ENCODE results near the gene FOXO6. TPM values are rescaled to one million over a fixed set of nuclear protein-coding genes. Genes with fewer than 3 reads are reported as not detected.

FOXO6 gene
- total RNA-seq, 1 donor from 2014 or later, result not detected

DNA sequence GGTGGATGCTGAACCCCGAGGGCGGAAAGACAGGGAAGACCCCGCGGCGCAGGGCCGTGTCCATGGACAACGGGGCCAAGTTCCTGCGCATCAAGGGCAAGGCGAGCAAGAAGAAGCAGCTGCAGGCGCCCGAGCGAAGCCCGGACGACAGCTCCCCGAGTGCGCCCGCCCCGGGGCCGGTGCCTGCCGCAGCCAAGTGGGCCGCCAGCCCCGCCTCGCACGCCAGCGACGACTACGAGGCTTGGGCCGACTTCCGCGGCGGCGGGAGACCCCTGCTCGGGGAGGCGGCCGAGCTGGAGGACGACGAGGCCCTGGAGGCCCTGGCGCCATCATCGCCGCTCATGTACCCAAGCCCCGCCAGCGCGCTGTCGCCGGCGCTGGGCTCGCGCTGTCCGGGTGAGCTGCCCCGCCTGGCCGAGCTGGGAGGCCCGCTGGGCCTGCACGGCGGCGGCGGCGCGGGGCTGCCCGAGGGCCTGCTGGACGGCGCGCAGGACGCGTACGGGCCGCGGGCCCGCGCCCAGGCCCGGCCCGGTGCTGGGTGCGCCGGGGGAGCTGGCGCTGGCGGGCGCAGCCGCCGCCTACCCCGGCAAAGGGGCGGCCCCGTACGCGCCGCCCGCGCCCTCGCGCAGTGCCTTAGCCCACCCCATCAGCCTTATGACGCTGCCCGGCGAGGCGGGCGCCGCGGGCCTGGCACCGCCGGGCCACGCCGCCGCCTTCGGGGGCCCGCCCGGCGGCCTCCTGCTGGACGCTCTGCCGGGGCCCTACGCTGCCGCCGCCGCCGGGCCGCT lies 20.7 kb downstream of the FOXO6 start:
- intact Hi-C loops (cut with micrococcal nuclease), result no loop called here

DNA sequence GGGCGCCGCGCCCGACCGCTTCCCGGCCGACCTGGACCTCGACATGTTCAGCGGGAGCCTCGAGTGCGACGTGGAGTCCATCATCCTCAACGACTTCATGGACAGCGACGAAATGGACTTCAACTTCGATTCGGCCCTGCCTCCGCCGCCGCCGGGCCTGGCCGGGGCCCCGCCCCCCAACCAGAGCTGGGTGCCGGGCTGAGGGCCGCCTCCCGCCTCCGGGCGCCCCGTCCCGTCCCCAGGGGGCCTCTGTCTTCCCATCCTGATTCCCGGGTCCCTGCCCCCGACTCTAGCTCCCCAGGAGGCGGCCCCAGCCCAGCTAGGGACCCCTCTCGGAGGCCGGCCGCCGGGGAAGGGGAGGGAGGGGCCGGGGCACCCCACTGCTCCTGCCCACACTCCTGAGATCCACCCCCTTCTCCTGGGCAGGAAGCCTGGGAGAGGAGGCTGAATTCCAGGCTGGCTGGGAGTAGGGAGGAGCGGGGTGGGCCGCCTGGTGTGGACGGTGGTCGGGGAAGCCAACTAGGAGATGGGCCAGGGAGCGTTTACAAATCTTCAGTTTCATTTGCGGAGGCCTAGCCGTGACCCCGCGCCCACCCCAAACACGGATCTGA lies 21.4 kb downstream of the FOXO6 start:
- intact Hi-C loops (cut with micrococcal nuclease), result no loop called here

DNA sequence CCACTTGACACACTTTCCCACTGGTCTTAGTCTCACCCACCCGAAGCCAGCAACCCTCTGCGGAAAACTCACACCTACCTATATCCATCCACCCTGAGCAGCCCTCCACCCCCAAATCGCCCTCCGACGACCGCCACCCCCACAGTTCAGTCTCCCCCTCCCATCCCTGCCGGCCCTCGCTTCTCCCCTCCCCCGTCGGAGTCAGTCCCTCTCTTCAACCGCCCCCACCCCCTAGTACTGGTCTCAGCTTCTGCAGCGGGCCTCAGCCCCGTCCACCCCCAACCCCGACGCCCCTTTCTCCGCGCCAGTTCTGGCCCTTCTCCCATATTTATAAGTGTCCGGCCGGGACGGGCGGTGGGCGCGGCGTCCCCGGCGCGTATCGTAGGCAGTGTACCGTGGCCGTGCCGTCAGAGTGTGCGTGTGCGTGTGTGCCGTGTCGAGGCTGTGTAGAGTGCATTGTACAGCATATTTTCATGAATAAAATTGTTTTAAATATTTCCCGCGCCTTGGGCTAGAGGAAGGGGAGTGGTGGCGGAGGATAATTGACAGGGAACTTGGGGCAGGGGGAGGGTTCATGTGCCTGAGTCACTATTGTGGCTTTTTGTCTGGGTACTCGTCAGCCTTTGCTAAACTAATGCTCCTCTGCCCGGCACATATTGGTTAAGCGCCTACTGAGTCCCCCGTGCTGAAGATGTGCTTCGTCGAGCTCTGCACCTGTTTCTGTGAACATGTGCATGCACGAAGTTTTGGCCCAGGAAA lies 22.0 kb downstream of the FOXO6 start:
- intact Hi-C loops (cut with micrococcal nuclease), result no loop called here

DNA sequence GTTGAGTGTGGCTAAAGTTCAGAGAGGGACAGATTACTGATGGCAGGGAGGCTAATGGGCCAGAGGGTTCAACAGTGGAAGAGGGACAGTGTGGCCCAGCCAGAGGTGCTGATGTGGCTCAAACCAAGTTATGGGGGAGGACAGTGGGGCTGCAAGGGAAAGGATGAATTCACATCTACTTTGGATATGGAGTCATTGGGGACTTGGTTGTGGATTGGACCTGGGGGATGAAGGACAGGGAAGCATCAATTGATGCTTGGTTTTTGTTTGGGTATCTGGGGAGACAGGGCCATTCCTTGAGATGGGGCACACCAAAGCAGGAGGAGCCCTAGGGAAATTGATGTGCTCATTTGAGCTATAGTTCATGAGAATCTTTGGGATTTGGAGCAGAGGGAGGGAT lies 23.3 kb downstream of the FOXO6 start:
- intact Hi-C loops (cut with micrococcal nuclease), result no loop called here

DNA sequence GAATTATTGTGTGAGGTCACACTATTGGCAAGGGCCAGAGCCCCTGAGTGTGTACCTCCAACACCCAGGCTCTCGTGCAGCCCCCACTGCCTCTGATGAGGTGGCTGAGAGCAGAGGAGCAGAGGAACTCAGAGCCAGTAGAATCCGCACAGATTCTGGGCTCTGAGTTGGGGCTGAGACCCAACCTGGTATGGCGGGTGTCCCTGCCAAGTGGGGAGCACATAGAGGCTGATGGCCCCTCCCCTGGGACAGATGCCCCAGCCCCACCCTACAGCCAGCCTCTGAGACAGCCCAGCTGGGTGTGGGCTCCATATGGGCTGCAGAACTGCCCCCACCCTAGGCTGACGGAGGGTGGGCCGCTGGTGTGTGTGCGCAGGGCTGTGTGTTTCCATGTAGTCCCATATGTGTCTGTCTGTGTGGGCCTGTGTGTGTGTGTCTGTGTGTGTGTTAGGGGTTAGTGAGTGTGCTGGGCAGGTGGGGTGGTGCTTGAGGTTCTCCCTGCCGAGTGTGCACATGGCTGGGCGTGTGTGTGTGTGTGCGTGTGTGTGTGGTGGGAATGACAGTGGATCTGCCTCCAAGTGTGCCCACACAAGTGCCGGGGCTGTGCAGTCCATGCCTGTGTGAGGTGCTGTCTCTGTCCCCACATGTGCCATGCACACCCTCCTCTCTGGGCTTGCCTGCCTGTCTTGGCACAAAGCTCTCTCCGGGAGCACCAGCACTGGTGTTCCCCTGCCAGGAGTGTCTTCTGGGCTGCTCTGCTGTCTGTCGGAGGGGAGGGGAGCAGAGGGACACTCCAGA lies 24.4 kb downstream of the FOXO6 start:
- intact Hi-C loops (cut with micrococcal nuclease), result no loop called here

DNA sequence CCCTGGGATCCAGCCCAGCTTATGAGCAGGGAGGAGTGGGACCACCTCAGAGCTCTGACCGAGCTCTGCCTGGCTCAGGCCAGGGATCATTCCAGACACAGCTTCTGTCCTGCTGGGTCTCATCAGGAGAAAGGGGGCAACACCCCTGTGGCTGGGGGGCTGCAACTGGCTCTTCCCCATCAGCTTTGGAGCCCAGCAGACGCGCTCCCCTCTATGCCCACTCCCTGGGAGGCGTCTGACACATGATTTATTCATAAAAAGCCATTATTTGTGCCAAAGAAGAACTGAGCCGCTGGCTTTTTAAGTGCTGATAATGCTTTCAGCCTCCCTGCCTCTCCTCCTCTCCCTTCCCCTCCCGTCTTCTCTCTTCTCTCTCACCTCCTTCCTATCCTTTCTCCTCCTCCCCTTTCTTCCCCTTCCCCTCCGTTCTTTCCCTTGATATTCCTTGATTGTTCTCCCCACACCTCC lies 25.0 kb downstream of the FOXO6 start:
- intact Hi-C loops (cut with micrococcal nuclease), result no loop called here

DNA sequence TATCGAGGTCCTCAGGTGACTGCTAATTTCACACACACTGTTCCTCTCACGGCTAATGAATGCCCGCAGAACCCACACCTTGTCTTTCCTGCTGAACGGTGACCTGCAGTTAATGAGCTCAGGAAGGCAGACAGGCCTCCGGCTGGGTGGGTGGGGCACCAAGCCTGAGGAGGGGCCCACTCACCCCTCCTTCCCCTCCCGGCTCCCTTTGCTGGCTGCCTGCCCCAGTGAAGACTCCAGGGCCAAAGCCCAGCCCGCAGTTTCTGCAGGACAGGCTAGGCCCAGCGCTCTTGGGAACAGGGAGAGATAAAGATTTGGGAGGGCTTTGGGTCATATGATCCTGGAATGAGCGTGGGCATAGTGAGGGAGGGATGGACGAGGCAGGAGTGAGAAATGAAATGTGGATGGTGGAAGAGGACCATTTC lies 26.4 kb downstream of the FOXO6 start:
- intact Hi-C loops (cut with micrococcal nuclease), result no loop called here

DNA sequence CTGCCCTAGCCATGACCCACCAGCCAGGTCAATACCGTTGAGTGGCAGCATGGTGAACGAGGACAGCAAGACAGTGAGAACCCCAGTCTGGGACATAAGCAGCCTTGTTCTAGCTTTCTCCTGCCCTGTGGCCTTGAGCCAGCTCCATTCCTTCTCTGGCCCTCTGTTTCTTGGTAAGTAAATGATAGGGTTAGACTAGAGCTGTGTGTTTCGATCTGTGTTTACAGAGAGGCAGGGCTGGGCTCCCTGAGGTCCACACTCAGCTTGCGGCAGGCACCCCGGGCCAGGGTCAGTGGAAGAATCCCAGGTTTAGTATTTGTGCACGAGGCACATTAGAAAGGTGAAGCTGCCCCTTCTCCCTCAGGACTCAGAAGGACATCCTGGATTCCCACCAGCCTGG lies 27.3 kb downstream of the FOXO6 start:
- intact Hi-C loops (cut with micrococcal nuclease), result no loop called here

DNA sequence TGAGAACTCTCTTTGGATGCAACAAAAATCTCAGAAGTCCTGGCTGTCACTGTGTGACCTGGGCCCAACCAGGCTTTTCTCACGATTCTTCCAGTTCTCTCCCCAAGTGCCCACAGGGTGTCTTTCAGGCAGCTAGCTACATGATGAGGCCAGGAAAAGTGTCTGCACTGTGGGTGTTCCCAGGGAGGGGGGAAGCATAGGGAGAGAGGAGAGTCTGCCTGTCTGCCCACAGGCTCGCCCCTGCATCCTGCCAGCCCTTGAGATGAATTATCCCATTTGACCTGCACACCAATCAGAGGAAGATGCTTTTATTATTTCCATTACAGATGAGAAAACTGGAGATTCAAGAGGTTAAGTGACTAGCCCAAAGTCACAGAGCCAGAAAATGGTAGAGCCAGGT lies 27.8 kb downstream of the FOXO6 start:
- intact Hi-C loops (cut with micrococcal nuclease), result no loop called here

DNA sequence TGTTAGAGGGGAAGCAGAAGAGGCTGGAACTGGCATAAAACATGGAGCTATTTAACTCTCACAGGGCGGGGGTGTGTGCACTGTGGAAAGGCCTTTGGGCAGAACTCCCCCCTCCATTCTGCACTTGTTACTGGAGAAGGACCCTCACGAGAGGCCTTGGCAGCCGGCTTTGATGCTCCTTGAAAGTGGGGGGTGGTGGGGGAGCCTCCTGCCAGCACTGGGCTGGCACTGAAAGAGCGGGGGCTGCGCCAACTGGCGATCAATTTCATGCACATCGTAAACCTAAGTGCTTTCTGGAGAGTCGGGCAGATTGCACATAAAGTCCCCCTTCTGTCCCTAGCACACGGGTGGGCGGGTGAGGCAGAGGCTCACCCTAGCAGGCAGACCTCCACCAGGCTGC lies 28.9 kb downstream of the FOXO6 start:
- intact Hi-C loops (cut with micrococcal nuclease), result no loop called here

DNA sequence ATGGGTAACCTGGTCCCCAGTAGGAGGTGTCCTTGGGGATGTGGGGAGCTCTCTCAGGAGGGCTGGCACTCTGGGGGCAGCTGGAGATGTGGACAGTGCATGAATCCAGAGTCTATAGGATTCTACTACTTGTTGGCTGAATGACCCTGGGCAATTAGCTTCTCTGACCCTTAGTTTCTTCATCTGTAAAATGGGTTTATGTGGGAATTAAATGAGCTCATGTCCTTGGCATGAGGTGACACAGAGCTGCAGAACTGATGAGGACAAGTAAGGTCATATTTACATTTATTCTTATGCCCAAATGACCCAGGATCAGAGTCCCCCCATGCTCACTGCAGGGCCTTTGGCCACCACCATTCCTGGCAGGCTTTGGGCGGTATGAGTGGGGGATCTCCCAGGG lies 29.3 kb downstream of the FOXO6 start:
- intact Hi-C loops (cut with micrococcal nuclease), result no loop called here

DNA sequence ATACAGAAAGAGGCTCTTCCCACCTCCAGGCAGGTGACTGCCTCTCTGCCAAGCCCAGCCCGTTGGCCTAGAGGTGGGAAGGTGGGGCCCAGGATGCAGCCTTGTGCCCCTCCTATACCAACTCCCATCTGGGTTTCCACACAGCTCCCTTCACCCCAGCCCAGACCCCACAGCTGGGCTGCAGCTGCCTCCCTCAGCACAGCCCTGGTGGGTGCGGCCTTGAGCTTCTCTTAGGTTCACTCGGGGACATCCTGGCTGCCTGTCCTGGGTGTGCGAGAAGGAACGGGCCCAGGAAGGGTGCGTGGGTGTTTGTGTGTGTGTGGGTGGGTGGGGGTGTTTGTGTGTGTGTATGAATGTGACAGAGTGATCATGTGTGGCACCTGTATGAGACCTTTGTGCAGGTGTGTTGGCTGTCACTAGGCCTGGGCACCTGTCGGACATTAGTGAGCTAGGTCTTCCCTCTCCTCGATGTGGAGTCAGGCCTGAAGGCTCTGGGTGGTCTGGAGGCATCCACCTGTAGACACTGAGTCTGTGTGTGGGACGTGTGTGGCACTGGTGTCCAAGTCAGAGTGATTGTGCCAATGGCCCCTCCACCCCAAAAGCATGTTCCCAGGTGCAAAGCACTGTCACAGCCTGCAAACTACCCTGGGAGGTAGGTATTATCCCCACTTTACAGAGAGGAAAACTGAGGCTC lies 30.7 kb downstream of the FOXO6 start:
- intact Hi-C loops (cut with micrococcal nuclease), result no loop called here

DNA sequence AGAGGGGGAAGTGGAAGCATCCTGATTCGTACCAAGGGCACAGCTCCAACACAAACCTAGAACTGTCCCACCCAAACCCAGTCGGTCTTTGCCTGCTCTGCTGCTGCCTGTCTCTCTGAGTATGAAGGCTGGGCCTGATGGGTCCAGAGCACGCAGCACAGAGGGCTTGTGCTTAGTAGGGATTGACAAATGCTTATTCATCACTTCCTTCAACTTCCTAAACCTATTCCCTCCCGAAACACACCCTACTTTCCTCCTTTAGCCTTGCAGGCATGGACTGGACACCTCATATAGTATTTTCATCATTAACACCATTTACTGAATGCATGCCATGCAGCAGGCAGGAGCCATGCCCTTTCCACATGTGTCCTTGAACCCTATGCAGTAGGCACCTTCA lies 31.3 kb downstream of the FOXO6 start:
- intact Hi-C loops (cut with micrococcal nuclease), result no loop called here

DNA sequence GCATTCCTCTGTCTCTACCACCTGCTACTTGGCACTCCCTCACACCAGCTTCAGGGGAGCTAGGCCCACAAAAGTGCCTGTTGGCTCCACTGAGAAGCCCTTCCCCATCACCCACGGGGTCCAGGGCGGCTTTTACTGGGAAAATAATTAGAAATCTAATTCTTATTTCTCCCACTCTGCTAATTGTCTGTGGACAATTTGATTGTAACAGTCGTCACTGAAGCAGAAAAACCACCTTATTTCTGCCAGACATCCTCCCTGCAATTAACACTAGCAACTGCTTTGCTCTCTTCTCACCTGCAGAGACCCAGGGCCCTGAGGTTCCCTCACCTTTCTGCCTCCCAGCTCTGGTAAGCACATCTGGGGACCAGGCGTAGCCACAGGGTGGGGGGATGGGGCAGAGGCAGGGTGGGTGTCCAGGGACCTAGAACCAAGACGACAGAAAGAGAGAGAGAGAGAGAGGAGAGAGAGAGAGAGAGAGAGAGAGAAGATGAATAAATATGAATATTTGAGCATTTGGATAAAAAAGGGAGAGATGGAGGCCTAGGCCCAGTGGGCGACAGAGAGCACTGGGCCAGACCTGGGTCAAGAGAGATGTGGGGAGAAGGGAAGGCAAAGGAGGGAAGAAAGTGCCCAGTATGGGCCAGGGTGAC lies 32.6 kb downstream of the FOXO6 start:
- intact Hi-C loops (cut with micrococcal nuclease), result no loop called here

DNA sequence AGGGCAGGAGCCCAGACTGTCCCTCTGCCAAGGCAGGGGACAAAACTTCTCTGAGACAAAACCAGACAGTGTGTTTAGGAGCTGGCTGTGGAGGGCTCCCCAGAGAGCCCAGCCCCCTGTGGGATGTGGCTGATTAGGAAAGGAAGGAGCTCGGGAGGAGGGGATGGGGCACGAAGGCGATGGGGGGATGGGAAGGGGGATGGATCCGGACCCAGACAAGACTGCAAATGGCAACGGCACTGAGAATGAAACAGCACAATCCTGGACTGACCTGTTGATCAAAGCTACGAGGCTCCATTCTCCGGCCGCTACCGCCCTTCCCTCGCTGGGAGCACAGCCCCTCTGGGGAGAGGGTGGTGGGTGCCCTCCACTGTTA lies 33.1 kb downstream of the FOXO6 start:
- intact Hi-C loops (cut with micrococcal nuclease), result no loop called here

DNA sequence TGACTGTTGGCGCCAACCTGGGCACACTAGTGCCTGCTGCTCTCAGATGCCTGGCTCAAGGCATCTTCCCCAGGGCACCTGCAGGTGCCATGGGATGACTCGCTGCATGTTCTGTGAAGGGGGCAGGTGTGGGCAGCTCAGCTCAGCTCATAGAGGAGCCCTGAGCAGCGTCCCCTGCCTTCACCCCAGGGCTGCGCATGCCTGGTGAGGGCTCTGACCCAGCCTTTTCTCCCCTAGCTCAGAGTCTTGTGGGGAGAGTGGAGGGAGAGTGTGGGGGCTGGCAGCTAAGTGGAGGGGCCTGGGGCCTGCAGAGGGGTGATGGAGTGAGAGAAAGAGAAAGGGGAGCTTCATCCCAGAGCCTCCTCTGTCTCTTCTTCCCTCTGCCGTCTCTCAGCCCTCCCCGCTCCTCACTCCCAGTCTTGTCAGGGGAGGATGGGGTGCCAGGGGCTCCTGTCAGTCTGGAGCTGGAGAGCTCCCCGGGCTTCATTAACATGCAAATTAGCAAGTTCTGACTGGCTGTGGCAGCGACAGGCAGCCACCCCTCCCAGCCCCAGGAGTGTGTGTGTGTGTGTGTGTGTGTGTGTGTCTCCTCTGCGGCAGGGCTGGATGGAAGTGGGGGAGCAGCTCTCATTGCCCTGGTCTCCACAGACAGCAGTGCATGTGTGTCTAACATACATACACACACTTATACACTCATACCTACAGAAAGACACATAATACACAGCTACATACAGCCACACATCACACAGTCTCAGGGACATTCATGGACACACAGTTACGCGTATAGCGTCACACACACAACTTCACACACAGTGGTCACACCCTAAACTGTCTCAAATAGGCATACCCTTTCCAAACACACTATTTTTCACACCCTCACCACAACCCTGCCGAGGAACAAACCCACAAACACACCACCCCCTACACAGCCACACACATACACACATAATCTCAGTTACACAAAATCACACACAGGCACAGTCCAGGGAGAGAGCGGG lies 34.0 kb downstream of the FOXO6 start:
- intact Hi-C loops (cut with micrococcal nuclease), result no loop called here

DNA sequence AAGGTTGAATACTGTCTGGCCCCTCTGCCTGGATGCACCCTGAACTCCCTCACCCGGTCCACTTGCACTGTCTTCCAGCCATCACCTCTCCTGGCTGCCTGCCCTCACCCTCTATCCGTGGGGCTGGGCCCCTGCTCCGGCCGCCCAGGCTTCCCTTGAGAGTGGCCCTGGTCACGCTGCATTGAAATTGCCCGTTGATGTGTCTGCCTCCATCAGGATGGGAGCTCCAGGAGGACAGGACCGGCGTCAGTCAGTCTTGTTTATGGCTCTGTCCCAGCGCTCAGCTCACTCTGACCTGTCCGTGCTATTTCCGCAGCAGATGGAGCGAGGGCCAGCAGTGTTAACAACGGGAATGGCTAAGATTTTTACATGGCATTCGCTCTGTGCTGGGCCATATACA lies 34.9 kb downstream of the FOXO6 start:
- intact Hi-C loops (cut with micrococcal nuclease), result no loop called here

DNA sequence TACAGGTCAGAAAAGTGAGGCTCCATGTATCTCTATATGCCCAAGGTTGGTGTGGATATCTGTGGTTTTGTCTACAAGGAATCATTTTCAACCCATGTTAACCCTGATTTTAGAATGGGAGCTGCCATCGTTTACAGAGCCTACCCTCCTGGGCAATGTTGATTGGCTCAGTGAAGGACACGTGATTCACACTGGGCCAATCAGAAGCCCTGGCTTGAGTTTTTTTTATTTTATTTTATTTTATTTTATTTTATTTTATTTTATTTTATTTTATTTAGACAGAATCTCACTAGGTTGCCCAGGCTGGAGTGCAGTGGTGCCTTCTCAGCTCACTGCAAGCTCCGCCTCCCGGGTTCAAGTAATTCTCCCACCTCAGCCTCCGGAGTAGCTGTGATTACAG lies 35.8 kb downstream of the FOXO6 start:
- intact Hi-C loops (cut with micrococcal nuclease), result no loop called here

DNA sequence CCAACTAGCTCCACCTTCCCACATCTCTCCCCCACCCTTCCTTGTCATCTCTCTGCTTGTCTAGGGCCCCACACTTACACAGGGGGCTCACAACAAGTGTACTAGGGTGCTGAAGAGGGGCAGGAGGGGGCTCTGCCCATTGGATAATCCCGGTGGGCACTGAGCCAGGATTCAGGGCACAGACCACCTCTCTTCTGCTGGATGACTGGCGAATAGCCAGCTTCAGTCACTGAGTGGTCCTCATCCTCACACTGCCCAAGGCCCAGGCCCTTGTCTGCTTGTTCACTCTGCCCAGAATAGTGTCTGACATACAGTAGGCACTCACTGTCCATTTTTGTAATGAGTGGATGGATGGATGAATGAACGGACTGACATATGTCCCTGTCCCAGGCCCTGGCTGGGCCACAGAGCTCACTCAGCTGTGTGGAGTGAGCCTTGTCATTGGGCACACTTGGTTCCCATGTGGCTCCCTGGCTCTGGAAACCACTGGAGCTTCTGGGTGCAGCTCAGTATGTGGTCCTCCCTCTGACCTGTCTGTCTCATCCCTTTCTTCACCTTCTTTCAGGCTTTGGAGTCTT lies 36.6 kb downstream of the FOXO6 start:
- intact Hi-C loops (cut with micrococcal nuclease), result no loop called here

Data from T-helper 2 cell treated with Interferon-gamma antibody and Interleukin-4, amounts not matched to agents 100 ng/mL and 5 ng/mL, for 36 hours (primary cell).